ENCODE measurements around the gene HOXD3. TPM values are rescaled to one million over a fixed set of nuclear protein-coding genes. Genes with fewer than 3 reads are reported as not detected.

HOXD3 gene
- total RNA-seq, 4 donors from 2014 or later: 10.5 to 11.7 (median 11.0) TPM

DNA sequence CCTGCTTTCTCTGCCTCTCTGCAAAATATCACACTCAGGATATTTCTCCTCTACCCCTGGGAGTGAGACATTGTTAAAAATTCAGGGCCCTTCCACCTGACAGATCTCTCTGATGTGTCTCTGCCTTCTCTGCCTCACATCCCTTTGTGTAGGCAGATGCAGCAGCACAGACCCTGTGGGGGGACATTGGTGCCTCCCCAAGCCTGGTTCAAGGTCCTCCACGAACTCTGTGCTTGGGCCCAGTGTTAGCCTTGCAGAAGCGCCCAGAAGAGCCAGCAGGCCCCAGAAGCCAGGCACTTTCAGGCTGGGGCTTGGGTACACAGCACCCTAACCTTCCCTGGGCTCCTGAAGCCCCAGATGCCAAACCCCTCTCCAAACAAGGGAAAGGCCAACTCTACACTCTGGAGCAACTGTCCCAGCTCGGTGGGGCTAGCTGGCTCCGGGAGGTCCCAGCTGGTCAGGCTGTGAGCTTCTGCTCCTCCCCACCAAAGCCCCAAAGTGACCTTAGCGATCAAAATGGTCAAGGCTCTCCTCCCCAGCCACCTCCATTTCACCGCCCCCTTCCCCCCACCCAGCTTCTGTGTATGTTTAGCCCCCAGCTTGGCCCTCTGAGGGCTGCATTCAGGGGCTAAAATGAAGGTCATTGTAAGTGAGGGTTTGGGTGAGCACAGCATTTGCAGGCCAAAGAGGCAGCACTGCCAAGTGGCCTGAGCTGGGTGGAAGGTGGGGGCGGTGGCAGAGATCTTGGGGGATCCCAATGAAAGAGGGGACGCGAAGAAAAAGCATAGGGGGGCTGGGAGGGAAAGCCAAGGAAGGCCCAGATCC lies 31.9 kb upstream of the HOXD3 start:
- Histone ChIP-seq H3K27me3 (peaks cover 10 to 94% of the 10 kb centered on the region in 2 donors), H3K4me1 (peaks cover 0 to 47% (median 9%) of the 10 kb centered on the region in 4 donors), H3K36me3 (no peaks in the 10 kb centered on the region), H3K27ac (no peak overlapping the region), H3K9me3 (no peaks in the 10 kb centered on the region), H3K4me3 (no peak overlapping the region)
- TF ChIP-seq EP300 (IDR thresholded peaks at IDR 0.05) (no peak), POLR2A (IDR thresholded peaks at IDR 0.05) (no peak)
- TF ChIP-seq, protein P1, sequence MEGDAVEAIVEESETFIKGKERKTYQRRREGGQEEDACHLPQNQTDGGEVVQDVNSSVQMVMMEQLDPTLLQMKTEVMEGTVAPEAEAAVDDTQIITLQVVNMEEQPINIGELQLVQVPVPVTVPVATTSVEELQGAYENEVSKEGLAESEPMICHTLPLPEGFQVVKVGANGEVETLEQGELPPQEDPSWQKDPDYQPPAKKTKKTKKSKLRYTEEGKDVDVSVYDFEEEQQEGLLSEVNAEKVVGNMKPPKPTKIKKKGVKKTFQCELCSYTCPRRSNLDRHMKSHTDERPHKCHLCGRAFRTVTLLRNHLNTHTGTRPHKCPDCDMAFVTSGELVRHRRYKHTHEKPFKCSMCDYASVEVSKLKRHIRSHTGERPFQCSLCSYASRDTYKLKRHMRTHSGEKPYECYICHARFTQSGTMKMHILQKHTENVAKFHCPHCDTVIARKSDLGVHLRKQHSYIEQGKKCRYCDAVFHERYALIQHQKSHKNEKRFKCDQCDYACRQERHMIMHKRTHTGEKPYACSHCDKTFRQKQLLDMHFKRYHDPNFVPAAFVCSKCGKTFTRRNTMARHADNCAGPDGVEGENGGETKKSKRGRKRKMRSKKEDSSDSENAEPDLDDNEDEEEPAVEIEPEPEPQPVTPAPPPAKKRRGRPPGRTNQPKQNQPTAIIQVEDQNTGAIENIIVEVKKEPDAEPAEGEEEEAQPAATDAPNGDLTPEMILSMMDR (IDR thresholded peaks at IDR 0.05): no peak
- DNase-seq (ENCODE audit: low spot score in 2 of 2): no peak
- WGBS, 2 donors: 85 to 87% methylated on average over 8 to 9 of the region's 9 CpGs

DNA sequence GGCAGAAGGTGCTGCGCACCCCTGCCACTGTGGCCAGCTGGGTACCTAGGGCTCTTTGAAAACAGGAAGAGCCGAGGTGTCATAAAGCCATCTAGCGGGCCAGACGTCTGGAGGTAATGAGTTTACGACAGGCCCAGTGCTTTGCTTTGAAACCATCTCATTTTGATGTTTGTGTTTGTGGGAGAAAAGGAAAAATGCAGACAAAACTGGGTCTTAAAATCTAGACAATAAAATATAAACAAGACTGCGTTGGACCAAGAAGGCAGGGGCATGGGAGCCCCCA lies 31.4 kb upstream of the HOXD3 start:
- no peak for DNase-seq (ENCODE audit: low spot score in 2 of 2)
- Histone ChIP-seq H3K27me3 (peaks cover 8 to 88% of the 10 kb centered on the region in 2 donors), H3K27ac (no peak overlapping the region), H3K4me1 (peaks cover 0 to 52% (median 9%) of the 10 kb centered on the region in 4 donors), H3K9me3 (no peaks in the 10 kb centered on the region), H3K36me3 (no peaks in the 10 kb centered on the region), H3K4me3 (no peak overlapping the region)
- TF ChIP-seq EP300 (IDR thresholded peaks at IDR 0.05) (no peak), POLR2A (IDR thresholded peaks at IDR 0.05) (no peak)
- TF ChIP-seq, protein P1 (IDR thresholded peaks at IDR 0.05): no peak
- WGBS, 2 donors: 64 to 88% methylated on average over 6 of the region's 6 CpGs

DNA sequence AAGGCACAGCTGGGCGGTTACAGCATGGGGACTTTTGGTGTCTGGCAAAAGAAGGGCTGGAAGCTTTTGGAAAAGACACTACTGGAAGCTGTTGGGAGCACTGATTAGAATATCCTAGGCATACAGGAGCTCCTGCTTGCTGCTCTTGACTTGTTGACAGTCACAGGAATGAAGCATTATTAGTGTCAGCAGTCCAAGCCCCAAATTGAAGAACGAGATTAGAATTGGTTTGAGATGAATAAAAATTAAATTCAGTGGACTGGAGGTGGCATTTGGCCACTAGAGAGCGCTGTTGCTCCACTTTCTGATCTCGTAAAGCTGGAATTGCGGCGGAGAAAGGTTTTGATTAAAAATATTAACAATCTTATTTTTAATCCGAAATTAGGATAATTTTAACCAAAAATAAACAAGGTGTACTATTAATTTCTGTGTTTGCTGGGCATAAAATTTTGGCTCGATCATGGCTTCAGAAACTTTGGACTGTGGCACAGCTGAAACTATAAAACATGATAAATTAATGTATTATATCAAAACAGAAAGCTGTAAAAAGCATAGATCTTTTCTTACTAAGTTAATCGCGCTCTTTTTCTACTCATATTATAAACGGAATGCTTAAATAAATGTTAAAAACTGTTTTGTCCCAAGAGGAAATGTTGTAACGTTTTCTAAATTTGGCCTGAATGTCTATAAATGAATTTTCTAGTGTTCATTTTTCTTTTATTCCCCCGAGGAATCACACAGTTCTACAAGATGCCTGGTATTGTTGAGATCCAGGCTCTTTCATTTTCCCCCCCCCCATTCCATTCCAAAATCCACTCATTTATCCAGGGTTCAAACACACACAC lies 30.0 kb upstream of the HOXD3 start:
- DNase-seq (ENCODE audit: low spot score in 2 of 2): peak; percentile 71 to 86
- Histone ChIP-seq H3K27ac (no peak overlapping the region), H3K4me1 (peaks cover 0 to 53% (median 9%) of the 10 kb centered on the region in 4 donors), H3K4me3 (no peak overlapping the region), H3K9me3 (no peaks in the 10 kb centered on the region), H3K36me3 (no peaks in the 10 kb centered on the region), H3K27me3 (peaks cover 2 to 86% of the 10 kb centered on the region in 2 donors)
- 10 to 12% methylated on average over 13 of the region's 13 CpGs for WGBS, 2 donors
- no peak for TF ChIP-seq EP300 (IDR thresholded peaks at IDR 0.05)
- TF ChIP-seq, protein P1 (IDR thresholded peaks at IDR 0.05): peak; percentile 77 to 92 (median 79)

DNA sequence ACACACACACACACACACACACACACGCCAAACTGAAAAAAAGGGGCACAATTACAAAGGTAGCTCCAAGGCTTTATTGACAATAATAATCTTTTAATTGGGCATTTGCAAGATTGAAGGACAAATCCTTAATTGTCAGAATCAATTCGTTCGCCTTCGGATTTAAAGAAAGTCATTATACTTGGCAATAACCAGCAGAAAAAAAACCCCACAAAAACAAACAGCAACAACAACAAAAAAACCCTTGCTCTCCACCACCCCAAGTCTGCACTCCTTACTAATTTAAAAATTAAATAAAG lies 29.4 kb upstream of the HOXD3 start:
- H3K4me3 ChIP-seq: no peak overlapping the region

More for the DNA sequence above, 29.4 kb upstream of the HOXD3 start:
- no peaks in the 10 kb centered on the region for H3K36me3 ChIP-seq
- TF ChIP-seq POLR2A (IDR thresholded peaks at IDR 0.05): no peak
- TF ChIP-seq, protein P1 (IDR thresholded peaks at IDR 0.05): no peak
- no peaks in the 10 kb centered on the region for H3K9me3 ChIP-seq
- DNase-seq (ENCODE audit: low spot score in 2 of 2): no peak
- peaks cover 2 to 85% of the 10 kb centered on the region in 2 donors for H3K27me3 ChIP-seq
- WGBS, 2 donors: 70 to 73% methylated on average over 4 of the region's 4 CpGs
- peak overlapping the region in 1 of 4 donors; percentile 94 for H3K27ac ChIP-seq
- peaks cover 0 to 47% (median 6%) of the 10 kb centered on the region in 4 donors for H3K4me1 ChIP-seq
